Activated CD8-positive, alpha-beta T cell treated with anti-CD3 and anti-CD28 coated beads for 36 hours (primary cell): ENCODE measurements around the gene FPGT. TPM values are rescaled to one million over a fixed set of nuclear protein-coding genes. Genes with fewer than 3 reads are reported as not detected.

Experiments used
- ATAC-seq: fragments of 200-7000 bp; cut with Tn5 transposase; one replicate; pipeline ENCODE4 v1.10.0; 2021; ENCODE audit warnings: mild to moderate bottlenecking, moderate library complexity
- CTCF ChIA-PET: fragments of 350-600 bp; sonication (Branson Sonifier 250); formaldehyde crosslinking; loops from one replicate; lab custom pipeline; 2021; ENCODE audit warnings: antibody characterized with exemption; lab: Charles Lee
- POLR2A ChIA-PET: fragments of 350-600 bp; sonication (Branson Sonifier 250); formaldehyde crosslinking; loops from one replicate; lab custom pipeline; 2021; ENCODE audit warnings: antibody characterized with exemption; lab: Charles Lee
- DNase-seq: peaks from one replicate; pipeline ENCODE4 v3.0.0-alpha.2; 2020
- H3K27ac Mint-ChIP-seq: one replicate; pipeline ENCODE4 v1.8.0; 2021; ENCODE audit warnings: mild to moderate bottlenecking, mixed read lengths
- H3K27me3 Mint-ChIP-seq: one replicate; pipeline ENCODE4 v1.8.0; 2021; ENCODE audit warnings: mixed read lengths
- H3K36me3 Mint-ChIP-seq: one replicate; pipeline ENCODE4 v1.8.0; 2021; ENCODE audit warnings: low read depth, mixed read lengths
- H3K4me1 Mint-ChIP-seq: one replicate; pipeline ENCODE4 v1.8.0; 2021; ENCODE audit warnings: low read depth, mixed read lengths
- H3K4me3 Mint-ChIP-seq: one replicate; pipeline ENCODE4 v1.8.0; 2021; ENCODE audit warnings: mild to moderate bottlenecking, moderate library complexity, mixed read lengths
- H3K9me3 Mint-ChIP-seq: one replicate; pipeline ENCODE4 v1.8.0; 2021; ENCODE audit warnings: mixed read lengths
- intact Hi-C: fragments of 100-400 bp; cut with micrococcal nuclease; formaldehyde crosslinking; loops from one replicate; pipeline ENCODE4 v1.10.0; 2022
- total RNA-seq, 2 experiments: library from RNA; stranded (reverse); gene quantifications; one replicate each; pipeline ENCODE4 v1.2.3, GENCODE V29; 2021
- TF ChIP-seq, protein P1 (sequence below): fragments of 200-600 bp; IDR thresholded peaks from one replicate; pipeline ENCODE4 v1.8.0; 2022; ENCODE audit warnings: antibody characterized with exemption, mild to moderate bottlenecking

The FPGT gene
- total RNA-seq, 2 experiments from 2014 or later = 7.2 to 9.7 TPM

DNA sequence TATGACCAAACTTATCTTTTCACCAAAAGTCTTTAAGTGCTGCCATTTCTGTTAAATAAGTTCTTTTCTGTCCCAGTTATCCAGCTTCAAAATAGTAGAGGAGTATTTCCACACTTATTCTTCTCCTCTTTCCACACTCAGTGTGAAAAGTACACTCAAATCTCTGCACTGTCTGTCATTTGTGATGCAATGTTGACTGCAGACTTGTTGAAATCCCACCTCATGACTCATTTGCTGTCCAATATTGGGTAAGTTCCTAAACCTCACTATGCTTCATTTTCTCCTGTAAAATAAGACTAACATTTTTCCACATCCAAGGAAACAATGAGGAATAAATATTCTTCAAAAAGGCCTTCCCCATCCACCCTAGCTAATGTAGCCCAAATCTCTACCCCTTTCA lies 17.6 kb upstream of the FPGT start:
- no peaks in the 10 kb centered on the region for H3K4me1 Mint-ChIP-seq
- no peak overlapping the region for H3K27ac Mint-ChIP-seq
- H3K36me3 Mint-ChIP-seq = no peaks in the 10 kb centered on the region
- H3K4me3 Mint-ChIP-seq = no peak overlapping the region
- no peaks in the 10 kb centered on the region for H3K27me3 Mint-ChIP-seq
- CTCF ChIA-PET = no interaction called here
- peaks cover 2% of the 10 kb centered on the region for H3K9me3 Mint-ChIP-seq
- intact Hi-C loops = no loop called here
- TF ChIP-seq, protein P1, sequence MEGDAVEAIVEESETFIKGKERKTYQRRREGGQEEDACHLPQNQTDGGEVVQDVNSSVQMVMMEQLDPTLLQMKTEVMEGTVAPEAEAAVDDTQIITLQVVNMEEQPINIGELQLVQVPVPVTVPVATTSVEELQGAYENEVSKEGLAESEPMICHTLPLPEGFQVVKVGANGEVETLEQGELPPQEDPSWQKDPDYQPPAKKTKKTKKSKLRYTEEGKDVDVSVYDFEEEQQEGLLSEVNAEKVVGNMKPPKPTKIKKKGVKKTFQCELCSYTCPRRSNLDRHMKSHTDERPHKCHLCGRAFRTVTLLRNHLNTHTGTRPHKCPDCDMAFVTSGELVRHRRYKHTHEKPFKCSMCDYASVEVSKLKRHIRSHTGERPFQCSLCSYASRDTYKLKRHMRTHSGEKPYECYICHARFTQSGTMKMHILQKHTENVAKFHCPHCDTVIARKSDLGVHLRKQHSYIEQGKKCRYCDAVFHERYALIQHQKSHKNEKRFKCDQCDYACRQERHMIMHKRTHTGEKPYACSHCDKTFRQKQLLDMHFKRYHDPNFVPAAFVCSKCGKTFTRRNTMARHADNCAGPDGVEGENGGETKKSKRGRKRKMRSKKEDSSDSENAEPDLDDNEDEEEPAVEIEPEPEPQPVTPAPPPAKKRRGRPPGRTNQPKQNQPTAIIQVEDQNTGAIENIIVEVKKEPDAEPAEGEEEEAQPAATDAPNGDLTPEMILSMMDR = no peak
- no peak for DNase-seq
- POLR2A ChIA-PET = no interaction called here
- ATAC-seq = no peak

DNA sequence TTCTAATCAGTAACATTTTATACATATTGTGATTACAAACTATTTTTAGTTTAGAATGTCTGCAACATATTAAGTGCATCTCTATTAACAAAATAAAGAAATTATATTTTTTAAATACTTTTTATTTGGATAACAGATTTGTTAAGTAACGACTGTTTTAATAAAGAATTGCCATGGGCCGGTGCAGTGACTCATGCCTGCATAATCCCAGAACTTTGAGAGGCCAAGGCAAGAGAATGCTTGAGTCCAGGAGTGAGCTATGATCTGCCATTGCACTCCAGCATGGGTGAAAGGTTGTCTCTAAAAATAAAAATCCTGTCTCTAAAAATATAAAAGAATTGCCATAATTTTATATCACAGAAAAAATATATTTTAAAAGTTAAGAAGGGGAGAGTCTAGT lies 4.1 kb upstream of the FPGT start:
- no peak overlapping the region for H3K4me3 Mint-ChIP-seq
- TF ChIP-seq, protein P1 = no peak
- no peaks in the 10 kb centered on the region for H3K9me3 Mint-ChIP-seq
- DNase-seq (no peak), ATAC-seq (no peak)
- ChIA-PET POLR2A (no interaction called here), CTCF (no interaction called here)
- intact Hi-C loops = loop anchor here (10.0 kb wide), 1 partner anchor 541 kb away; the partner anchor contains the start of genes CRYZ and TYW3
- H3K4me1 Mint-ChIP-seq = peaks cover 9% of the 10 kb centered on the region
- H3K27me3 Mint-ChIP-seq = no peaks in the 10 kb centered on the region
- H3K27ac Mint-ChIP-seq = no peak overlapping the region
- peaks cover 3% of the 10 kb centered on the region for H3K36me3 Mint-ChIP-seq

DNA sequence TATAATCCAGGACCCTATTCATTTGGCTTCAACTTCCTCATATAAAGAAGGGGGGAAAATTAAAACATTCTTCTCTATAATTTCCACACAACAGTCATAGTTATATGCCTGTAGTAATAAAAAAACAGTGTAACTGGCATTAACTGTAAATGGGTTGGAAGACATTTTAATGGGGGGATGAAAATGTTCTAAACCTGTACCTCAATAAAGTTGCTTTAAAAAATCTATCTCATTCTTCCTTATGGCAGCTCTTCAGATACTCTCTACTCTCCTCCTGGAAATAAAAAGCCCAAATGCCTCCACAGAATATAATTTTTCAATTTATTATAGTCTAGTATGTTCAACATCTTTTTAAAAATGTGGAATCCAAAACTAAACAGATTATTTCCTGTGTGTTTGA lies 2.7 kb upstream of the FPGT start:
- Mint-ChIP-seq H3K27me3 (no peaks in the 10 kb centered on the region), H3K36me3 (peaks cover 2% of the 10 kb centered on the region), H3K4me1 (peaks cover 13% of the 10 kb centered on the region), H3K27ac (no peak overlapping the region), H3K4me3 (no peak overlapping the region), H3K9me3 (no peaks in the 10 kb centered on the region)
- DNase-seq = no peak
- intact Hi-C loops = loop anchor here (10.0 kb wide), 1 partner anchor 539 kb away; the partner anchor contains the start of genes CRYZ and TYW3
- no peak for ATAC-seq
- TF ChIP-seq, protein P1 = no peak
- CTCF ChIA-PET = interaction anchor here (1.1 kb wide), 1 partner anchor 28 kb away, joined by 3 read pairs; no protein-coding TSS in a partner anchor
- POLR2A ChIA-PET = no interaction called here

DNA sequence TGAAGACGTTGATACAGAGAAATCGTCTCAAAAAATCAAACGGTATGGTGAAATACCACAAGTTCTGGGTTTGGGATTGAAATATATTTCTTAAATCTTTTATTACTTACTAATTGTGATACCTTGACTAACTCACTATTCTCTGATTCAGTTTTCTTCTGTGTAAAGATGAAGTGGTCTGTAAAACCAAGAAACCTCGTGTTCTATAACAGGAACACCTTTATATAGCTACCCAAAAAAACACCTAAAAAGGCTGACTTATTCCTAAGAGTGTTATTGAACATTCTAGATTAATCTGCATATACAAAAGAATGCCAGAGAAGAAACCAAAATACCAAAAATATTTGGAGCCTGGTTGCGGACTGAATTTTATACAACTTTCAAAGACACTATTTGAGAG lies 787 bp upstream of the FPGT start:
- peak overlapping the region; percentile 85 for H3K4me3 Mint-ChIP-seq
- TF ChIP-seq, protein P1 = no peak
- peaks cover 13% of the 10 kb centered on the region for H3K4me1 Mint-ChIP-seq
- POLR2A ChIA-PET = interaction anchor here (1.0 kb wide), 1 partner anchor 8 kb away, joined by 3 read pairs; no protein-coding TSS in a partner anchor
- H3K27me3 Mint-ChIP-seq = no peaks in the 10 kb centered on the region
- no peaks in the 10 kb centered on the region for H3K9me3 Mint-ChIP-seq
- peaks cover 6% of the 10 kb centered on the region for H3K36me3 Mint-ChIP-seq
- intact Hi-C loops = loop anchor here (10.0 kb wide), 1 partner anchor 538 kb away; the partner anchor contains the start of genes CRYZ and TYW3
- DNase-seq (no peak), ATAC-seq (no peak)
- CTCF ChIA-PET = no interaction called here
- H3K27ac Mint-ChIP-seq = peak overlapping the region; percentile 94

DNA sequence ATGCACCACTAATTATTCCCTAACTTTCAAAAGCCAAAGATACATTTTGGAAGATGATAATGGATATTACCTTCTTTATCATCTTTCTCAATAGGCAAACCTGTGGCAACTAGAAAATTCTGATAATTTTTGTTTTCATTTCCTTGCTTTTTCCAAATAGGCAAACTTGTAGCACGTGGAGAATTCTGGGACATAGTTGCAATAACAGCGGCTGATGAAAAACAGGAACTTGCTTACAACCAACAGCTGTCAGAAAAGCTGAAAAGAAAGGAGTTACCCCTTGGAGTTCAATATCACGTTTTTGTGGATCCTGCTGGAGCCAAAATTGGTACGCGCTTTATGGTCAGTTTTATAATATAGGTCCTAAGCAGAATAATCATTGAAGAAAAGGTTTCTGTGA lies 1.5 kb downstream of the FPGT start:
- CTCF ChIA-PET = no interaction called here
- Mint-ChIP-seq H3K4me3 (peak overlapping the region; percentile 85), H3K27ac (no peak overlapping the region), H3K27me3 (no peaks in the 10 kb centered on the region), H3K36me3 (peaks cover 6% of the 10 kb centered on the region), H3K9me3 (no peaks in the 10 kb centered on the region), H3K4me1 (peaks cover 13% of the 10 kb centered on the region)
- POLR2A ChIA-PET = no interaction called here
- DNase-seq (no peak), ATAC-seq (no peak)
- TF ChIP-seq, protein P1 = no peak
- intact Hi-C loops = loop anchor here (10.0 kb wide), 1 partner anchor 535 kb away; the partner anchor contains the start of genes CRYZ and TYW3
